ENCODE results near the gene SH3RF3. TPM values are rescaled to one million over a fixed set of nuclear protein-coding genes. Genes with fewer than 3 reads are reported as not detected.

Gene SH3RF3
- total RNA-seq, 1 experiment from 2014 or later: 4.9 TPM

GRCh38 chr2:109154226-109154625 lies 25.2 kb downstream of the SH3RF3 start:
- H3K36me3 ChIP-seq (ENCODE audit: control insufficient read depth, insufficient read depth, low read length): no peaks in the 10 kb centered on the region
- no peaks in the 10 kb centered on the region for H3K9me3 ChIP-seq (ENCODE audit: control insufficient read depth, insufficient read depth, low read depth, low read length)
- in situ Hi-C loops (cut with HindIII; ENCODE audit: low pct_unique_long_range_greater_than_20kb, low sequenced_read_pairs): no loop called here
- no TSS peak for BruUV-seq (replicated peaks)
- no peak overlapping the region for H3K4me3 ChIP-seq (ENCODE audit: low read depth in 2 of 2, low read length in 2 of 2)
- TF ChIP-seq SIN3A (IDR thresholded peaks at IDR 0.05; ENCODE audit: borderline replicate concordance, insufficient read depth, low read depth, low read length) (no peak), REST (IDR thresholded peaks at IDR 0.05; ENCODE audit: insufficient read depth in 1 of 2, low read depth in 2 of 2, low read length in 1 of 2) (no peak), POLR2AphosphoS5 (IDR thresholded peaks at IDR 0.05; ENCODE audit: low read depth, low read length) (no peak), CTCF (IDR thresholded peaks at IDR 0.05) (no peak), TCF7L2 (IDR thresholded peaks at IDR 0.05; ENCODE audit: low read depth, low read length) (no peak)
- DNase-seq (ENCODE audit: low read depth, low spot score) (no peak), ATAC-seq (no peak)
- intact Hi-C loops (cut with micrococcal nuclease; ENCODE audit: unreplicated experiment): no loop called here
- no peaks in the 10 kb centered on the region; the same call in 1 of the 2 replicates for H3K27me3 ChIP-seq (ENCODE audit: control insufficient read depth, insufficient read depth, low read length)
- no peak overlapping the region for H3K27ac ChIP-seq (ENCODE audit: low read length)
- ChIA-PET CTCF (no interaction called here), POLR2A (no interaction called here)
- H3K4me1 ChIP-seq (ENCODE audit: control insufficient read depth, insufficient read depth, low read length): no peaks in the 10 kb centered on the region

DNA sequence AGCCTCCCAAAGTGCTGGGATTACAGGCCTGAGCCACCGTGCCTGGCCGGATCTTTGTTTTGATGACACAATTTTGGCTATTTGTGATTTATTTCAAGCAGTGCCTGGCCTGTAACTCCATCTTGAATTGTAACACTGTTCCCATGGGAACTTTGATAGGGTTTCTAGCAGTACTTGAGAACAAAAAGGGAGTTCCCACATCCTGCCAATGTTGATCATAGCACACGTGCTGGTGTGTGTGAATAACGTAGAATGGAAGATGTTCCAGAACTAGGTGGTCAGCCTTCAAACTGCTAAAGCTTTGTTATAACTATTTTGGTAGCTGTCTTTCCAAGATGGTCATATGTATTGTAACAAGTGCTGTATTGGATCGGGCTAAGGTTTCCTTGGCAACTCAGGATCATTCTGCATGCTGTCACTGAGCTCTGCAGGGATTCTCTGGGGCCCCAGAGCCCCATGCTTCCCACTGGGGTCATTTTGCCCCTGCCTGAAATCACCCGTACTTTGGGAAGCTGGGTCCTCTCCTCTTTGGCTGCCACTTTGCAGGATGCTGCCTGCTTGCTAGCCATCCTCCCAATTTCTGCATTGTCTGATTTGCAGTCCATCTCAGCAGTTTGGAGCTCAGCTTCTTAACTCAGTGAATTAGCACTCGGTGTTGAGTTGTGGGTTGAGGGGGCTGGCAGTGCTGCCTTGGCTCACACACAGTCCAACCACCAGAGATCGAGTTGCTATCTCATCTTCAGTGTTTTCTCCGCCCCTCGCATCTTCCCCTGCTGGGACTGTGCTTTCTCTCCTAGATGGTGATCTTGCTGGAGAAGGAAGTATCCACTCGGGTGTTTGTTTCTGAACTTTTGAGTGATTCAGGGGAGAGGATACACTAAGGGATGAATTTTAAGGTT lies 26.8 kb downstream of the SH3RF3 start:
- in situ Hi-C loops (cut with HindIII; ENCODE audit: low pct_unique_long_range_greater_than_20kb, low sequenced_read_pairs): no loop called here
- H3K27me3 ChIP-seq (ENCODE audit: control insufficient read depth, insufficient read depth, low read length): no peaks in the 10 kb centered on the region; the same call in 1 of the 2 replicates
- POLR2A ChIA-PET: no interaction called here

More for the DNA sequence above, 26.8 kb downstream of the SH3RF3 start:
- TF ChIP-seq CTCF (IDR thresholded peaks at IDR 0.05) (no peak), REST (IDR thresholded peaks at IDR 0.05; ENCODE audit: insufficient read depth in 1 of 2, low read depth in 2 of 2, low read length in 1 of 2) (no peak), POLR2AphosphoS5 (IDR thresholded peaks at IDR 0.05; ENCODE audit: low read depth, low read length) (no peak), SIN3A (IDR thresholded peaks at IDR 0.05; ENCODE audit: borderline replicate concordance, insufficient read depth, low read depth, low read length) (no peak), TCF7L2 (IDR thresholded peaks at IDR 0.05; ENCODE audit: low read depth, low read length) (no peak)
- intact Hi-C loops (cut with micrococcal nuclease; ENCODE audit: unreplicated experiment): no loop called here
- ATAC-seq: no peak
- Histone ChIP-seq H3K36me3 (ENCODE audit: control insufficient read depth, insufficient read depth, low read length) (no peaks in the 10 kb centered on the region), H3K4me3 (ENCODE audit: low read depth in 2 of 2, low read length in 2 of 2) (no peak overlapping the region), H3K9me3 (ENCODE audit: control insufficient read depth, insufficient read depth, low read depth, low read length) (no peaks in the 10 kb centered on the region), H3K4me1 (ENCODE audit: control insufficient read depth, insufficient read depth, low read length) (no peaks in the 10 kb centered on the region), H3K27ac (ENCODE audit: low read length) (no peak overlapping the region)
- CTCF ChIA-PET: no interaction called here
- no TSS peak for BruUV-seq (replicated peaks)
- DNase-seq (ENCODE audit: low read depth, low spot score): no peak

Data from Panc1 (cell line).